GM12878 (cell line): ENCODE results near the gene DLEC1. TPM values are rescaled to one million over a fixed set of nuclear protein-coding genes. Genes with fewer than 3 reads are reported as not detected.

Experiments
- ATF7 ChIP-seq: fragments of 450-650 bp; IDR thresholded peaks from 2 replicates; pipeline ENCODE4 v1.6.1; 2016; ENCODE audit warnings: low read depth, mild to moderate bottlenecking
- BMI1 ChIP-seq: fragments of 450-650 bp; IDR thresholded peaks from 2 replicates; pipeline ENCODE4 v1.6.1; 2016; ENCODE audit warnings: mild to moderate bottlenecking, moderate library complexity, borderline replicate concordance
- CHD2 ChIP-seq: IDR thresholded peaks from 2 replicates; pipeline ENCODE4 v1.6.1; 2011; ENCODE audit warnings: low read depth, low read length, improper control_type of control experiment, borderline replicate concordance
- E2F8 ChIP-seq: fragments of 450-650 bp; IDR thresholded peaks from 2 replicates; pipeline ENCODE4 v1.6.1; 2018; ENCODE audit warnings: mild to moderate bottlenecking, low read depth, moderate library complexity; ENCODE audit not compliant: partially characterized antibody
- GATAD2B ChIP-seq: fragments of 450-650 bp; conservative IDR thresholded peaks from 2 replicates; pipeline ENCODE4 v1.6.1; 2017; ENCODE audit warnings: low read depth, mild to moderate bottlenecking, moderate library complexity
- HCFC1 ChIP-seq: fragments of 150-350 bp; IDR thresholded peaks from 2 replicates; pipeline ENCODE4 v1.6.1; 2014; ENCODE audit warnings: low read length
- IKZF1 ChIP-seq: fragments of 450-650 bp; conservative IDR thresholded peaks from 2 replicates; pipeline ENCODE4 v1.6.1; 2017; ENCODE audit warnings: antibody characterized with exemption, mild to moderate bottlenecking
- IRF5 ChIP-seq: fragments of 450-650 bp; IDR thresholded peaks from 2 replicates; pipeline ENCODE4 v1.6.1; 2017; ENCODE audit warnings: borderline replicate concordance
- JUND ChIP-seq: IDR thresholded peaks from 2 replicates; pipeline ENCODE4 v1.6.1; 2012; ENCODE audit warnings: low read depth, mild to moderate bottlenecking, low read length, improper control_type of control experiment, moderate library complexity
- NRF1 ChIP-seq: conservative IDR thresholded peaks from 2 replicates; pipeline ENCODE4 v1.6.1; 2011; ENCODE audit warnings: mild to moderate bottlenecking, low read depth, low read length, improper control_type of control experiment
- RAD51 ChIP-seq: fragments of 450-650 bp; IDR thresholded peaks from 2 replicates; pipeline ENCODE4 v1.6.1; 2016; ENCODE audit warnings: moderate library complexity, mild to moderate bottlenecking, inconsistent platforms
- RB1 ChIP-seq: fragments of 450-650 bp; formaldehyde crosslinking; IDR thresholded peaks from 2 replicates; pipeline ENCODE4 v1.6.1; 2017; ENCODE audit warnings: mild to moderate bottlenecking, borderline replicate concordance
- RCOR1 ChIP-seq: conservative IDR thresholded peaks from 2 replicates; pipeline ENCODE4 v1.6.1; 2012; ENCODE audit warnings: low read depth, low read length, improper control_type of control experiment
- RELA ChIP-seq: fragments of 450-650 bp; IDR thresholded peaks from 2 replicates; pipeline ENCODE4 v1.8.0; 2014; ENCODE audit warnings: borderline replicate concordance; ENCODE audit not compliant: partially characterized antibody
- RELB ChIP-seq: fragments of 450-650 bp; IDR thresholded peaks from 2 replicates; pipeline ENCODE4 v1.6.1; 2017; ENCODE audit warnings: low read depth, mild to moderate bottlenecking, moderate library complexity
- RUNX3 ChIP-seq: IDR thresholded peaks from 2 replicates; pipeline ENCODE4 v1.6.1; 2012; ENCODE audit warnings: low read length, inconsistent platforms
- SMARCA5 ChIP-seq: fragments of 450-650 bp; IDR thresholded peaks from 2 replicates; pipeline ENCODE4 v1.6.1; 2017; ENCODE audit warnings: mild to moderate bottlenecking
- SREBF1 ChIP-seq: IDR thresholded peaks from 2 replicates; pipeline ENCODE4 v1.6.1; 2012; ENCODE audit warnings: mild to moderate bottlenecking, low read length
- SUPT20H ChIP-seq: IDR thresholded peaks from 2 replicates; pipeline ENCODE4 v1.6.1; 2011; ENCODE audit warnings: low read depth, mild to moderate bottlenecking, low read length, moderate library complexity, borderline replicate concordance; ENCODE audit not compliant: control insufficient read depth
- ZBTB4 ChIP-seq: fragments of 450-650 bp; formaldehyde crosslinking; IDR thresholded peaks from 2 replicates; pipeline ENCODE4 v1.4.0; 2022; ENCODE audit warnings: mild to moderate bottlenecking, moderate library complexity
- ZSCAN29 ChIP-seq: fragments of 450-650 bp; IDR thresholded peaks from 2 replicates; pipeline ENCODE4 v1.6.1; 2017; ENCODE audit warnings: mild to moderate bottlenecking, moderate library complexity
- ZZZ3 ChIP-seq: IDR thresholded peaks from 2 replicates; pipeline ENCODE4 v1.6.1; 2011; ENCODE audit warnings: low read depth; ENCODE audit not compliant: control insufficient read depth, insufficient read length
- polyA plus RNA-seq, 11 experiments: library from polyadenylated mRNA; depleted of rRNA in 4 of 11; unstranded in 6 of 11; stranded (reverse) in 5 of 11; fragments of >200 nt; fragmentation: Nextera tagmentation in 4 of 11; fragmentation: Illumina TruSeq in 1 of 11; extraction: Ambion mirVana in 4 of 11; extraction: Trizol in 1 of 11; gene quantifications; 1 replicate in 1 of 11; 2 replicates in 10 of 11; pipeline versions ENCODE4 v1.2.1 to v1.2.3, GENCODE V29; 2011 to 2016; ENCODE audit warnings: inconsistent platforms in 2 of 11, missing spikeins in 2 of 11, low read depth in 1 of 11
- total RNA-seq, 4 experiments: library from RNA; depleted of rRNA in 3 of 4; stranded (reverse); fragments of >200 nt in 3 of 4; fragmentation: Illumina TruSeq in 1 of 4; extraction: Trizol in 1 of 4; gene quantifications; 2 replicates each; pipeline versions ENCODE4 v1.2.1 to v1.2.3, GENCODE V29; 2013 to 2021

Gene DLEC1
- total and polyA plus RNA-seq, 10 of the 15 experiments (the other 5 are each of a cell fraction or from before 2014, with no cell fraction given) = 0.03 to 0.29 (median 0.07) TPM; not detected in 3

GRCh38 chr3:38039101-38039898 is at the start of gene DLEC1 (continued):
- TF ChIP-seq RCOR1 (no peak), SMARCA5 (no peak), RELA (no peak), IRF5 (no peak), ZSCAN29 (no peak), RUNX3 (peak; percentile 51), BMI1 (peak; percentile 96), ZBTB4 (CRISPR knock-in tag) (no peak), ZZZ3 (no peak), RAD51 (no peak), SREBF1 (no peak), HCFC1 (no peak), NRF1 (no peak), ATF7 (peak; percentile 36; the same call in 1 of the 2 replicates), GATAD2B (no peak), IKZF1 (no peak), E2F8 (no peak), CHD2 (no peak), JUND (no peak), RELB (no peak), RB1 (no peak), SUPT20H (no peak)
